B cell (primary cell): ENCODE measurements around the gene CDC25B. TPM values are rescaled to one million over a fixed set of nuclear protein-coding genes. Genes with fewer than 3 reads are reported as not detected.

Experiments used
- ATAC-seq: fragments of 200-7000 bp; cut with Tn5 transposase; one replicate; pipeline ENCODE4 v1.10.0; 2021; ENCODE audit warnings: low read depth, mild to moderate bottlenecking, moderate number of reproducible peaks, moderate library complexity
- CTCF ChIA-PET: fragments of 350-600 bp; sonication (Branson Sonifier 250); formaldehyde crosslinking; loops from one replicate; lab custom pipeline; 2021; ENCODE audit warnings: antibody characterized with exemption, inconsistent platforms; lab: Charles Lee
- POLR2A ChIA-PET: fragments of 350-600 bp; sonication (Branson Sonifier 250); formaldehyde crosslinking; loops from one replicate; lab custom pipeline; 2021; ENCODE audit warnings: antibody characterized with exemption; lab: Charles Lee
- DNase-seq: peaks from one replicate; pipeline ENCODE4 v3.0.0; 2013
- H2AFZ ChIP-seq: 2 replicates; pipeline ENCODE4 v1.6.1; 2012; ENCODE audit warnings: mild to moderate bottlenecking, low read depth, low read length; ENCODE audit not compliant: insufficient read depth, poor library complexity, severe bottlenecking
- H3K27ac ChIP-seq, 2 donors: 1 replicate in 1 of 2; 2 replicates in 1 of 2; pipeline ENCODE4 v1.5.1; 2012 to 2013; ENCODE audit warnings: low read length in 2 of 2, mild to moderate bottlenecking in 2 of 2, moderate library complexity in 1 of 2
- H3K27me3 ChIP-seq, 4 experiments: fragments of 200-600 bp in 1 of 4; sonication (generic) in 1 of 4; replicated peaks in 1 of 4; 1 replicate in 2 of 4; 2 replicates in 2 of 4; pipeline versions ENCODE4 v1.6.1 to v1.7.0; 2013 to 2016; ENCODE audit warnings: low read length in 3 of 4, mild to moderate bottlenecking in 2 of 4, mixed read lengths in 1 of 4, moderate library complexity in 1 of 4; ENCODE audit not compliant: insufficient read depth in 4 of 4, control insufficient read depth in 3 of 4; ENCODE audit errors: control extremely low read depth in 1 of 4
- H3K36me3 ChIP-seq, 2 experiments: replicated peaks in 1 of 2; 1 replicate in 1 of 2; 2 replicates in 1 of 2; pipeline versions ENCODE4 v1.6.1 to v1.7.1; 2013; ENCODE audit warnings: low read length in 1 of 2; ENCODE audit not compliant: insufficient read depth in 2 of 2, control insufficient read depth in 1 of 2; ENCODE audit errors: control extremely low read depth in 1 of 2, extremely low read depth in 1 of 2
- H3K4me1 ChIP-seq, 2 donors: fragments of 200-600 bp in 1 of 2; sonication (generic) in 1 of 2; 1 replicate in 1 of 2; 2 replicates in 1 of 2; pipeline versions ENCODE4 v1.5.1 to v1.6.1; 2013 to 2017; ENCODE audit warnings: low read length in 2 of 2; ENCODE audit not compliant: control insufficient read depth in 2 of 2, insufficient read depth in 2 of 2
- H3K4me2 ChIP-seq: replicated peaks from 2 replicates; pipeline ENCODE3; 2012; ENCODE audit warnings: mild to moderate bottlenecking, low read depth, low read length; ENCODE audit not compliant: poor library complexity, severe bottlenecking
- H3K4me3 ChIP-seq, 5 experiments: fragments of 200-600 bp in 1 of 5; sonication (generic) in 1 of 5; 1 replicate in 3 of 5; 2 replicates in 2 of 5; pipeline versions ENCODE4 v1.5.1 to v1.7.0; 2011 to 2016; ENCODE audit warnings: low read length in 4 of 5, mild to moderate bottlenecking in 4 of 5, low read depth in 2 of 5, control low read depth in 1 of 5, moderate library complexity in 1 of 5; ENCODE audit not compliant: insufficient read depth in 1 of 5; ENCODE audit errors: control extremely low read depth in 1 of 5, extremely low read depth in 1 of 5
- H3K79me2 ChIP-seq: fragments of 200-600 bp; sonication (generic); one replicate; pipeline ENCODE4 v1.6.0; 2016; ENCODE audit warnings: low read length; ENCODE audit not compliant: control insufficient read depth, insufficient read depth
- H3K9ac ChIP-seq: fragments of 200-600 bp; sonication (generic); 2 replicates; pipeline ENCODE4 v1.6.1; 2017; ENCODE audit warnings: mild to moderate bottlenecking, low read length, moderate library complexity
- H3K9me3 ChIP-seq, 3 donors: one replicate each; pipeline versions ENCODE4 v1.6.1 to v1.7.1; 2013; ENCODE audit warnings: low read length in 2 of 3; ENCODE audit not compliant: control insufficient read depth in 2 of 3, insufficient read depth in 1 of 3; ENCODE audit errors: control extremely low read depth in 1 of 3
- H4K20me1 ChIP-seq: 2 replicates; pipeline ENCODE4 v1.6.0; 2012; ENCODE audit warnings: mild to moderate bottlenecking, low read length; ENCODE audit not compliant: insufficient read depth, control insufficient read depth, poor library complexity, severe bottlenecking
- H3K27ac Mint-ChIP-seq: one replicate; pipeline ENCODE4 v1.8.0; 2021; ENCODE audit warnings: mixed read lengths
- H3K27me3 Mint-ChIP-seq: one replicate; pipeline ENCODE4 v1.8.0; 2021; ENCODE audit warnings: mixed read lengths
- H3K4me1 Mint-ChIP-seq: one replicate; pipeline ENCODE4 v1.8.0; 2021; ENCODE audit warnings: mixed read lengths
- H3K4me3 Mint-ChIP-seq: one replicate; pipeline ENCODE4 v1.8.0; 2021; ENCODE audit warnings: mixed read lengths
- H3K9me3 Mint-ChIP-seq: one replicate; pipeline ENCODE4 v1.8.0; 2022; ENCODE audit warnings: mixed read lengths; ENCODE audit not compliant: insufficient read depth
- EZH2 ChIP-seq: IDR thresholded peaks from 2 replicates; pipeline ENCODE4 v1.6.1; 2012; ENCODE audit warnings: borderline replicate concordance, low read depth, mild to moderate bottlenecking, moderate library complexity, low read length; ENCODE audit not compliant: insufficient read depth, poor library complexity, severe bottlenecking
- WGBS: methylation state at CpG from one replicate; pipeline ENCODE4 v1.1.5; 2013; ENCODE audit warnings: missing lambda C conversion rate; ENCODE audit not compliant: insufficient coverage; 5-methylcytosine and 5-hydroxymethylcytosine counted together
- intact Hi-C: fragments of 100-400 bp; cut with micrococcal nuclease; formaldehyde crosslinking; loops from one replicate; pipeline ENCODE4 v1.10.0; 2022
- polyA plus RNA-seq: library from polyadenylated mRNA; depleted of rRNA; stranded (reverse); fragments of >200 nt; gene quantifications from 2 replicates; pipeline ENCODE4 v1.2.3, GENCODE V29; 2012
- total RNA-seq, 2 donors: library from RNA; stranded (reverse); fragments of 120-200 nt in 1 of 2; gene quantifications; 1 replicate in 1 of 2; 2 replicates in 1 of 2; pipeline versions ENCODE4 v1.2.3 to v1.2.4, GENCODE V29; 2013 to 2022
- TF ChIP-seq, protein P1 (sequence below): fragments of 200-600 bp; IDR thresholded peaks from one replicate; pipeline ENCODE4 v1.8.0; 2022; ENCODE audit warnings: antibody characterized with exemption, mild to moderate bottlenecking

Gene CDC25B
- total and polyA plus RNA-seq, 2 donors (not counting 1 experiment from before 2014, with no cell fraction given) = 72.3 to 114 TPM

DNA sequence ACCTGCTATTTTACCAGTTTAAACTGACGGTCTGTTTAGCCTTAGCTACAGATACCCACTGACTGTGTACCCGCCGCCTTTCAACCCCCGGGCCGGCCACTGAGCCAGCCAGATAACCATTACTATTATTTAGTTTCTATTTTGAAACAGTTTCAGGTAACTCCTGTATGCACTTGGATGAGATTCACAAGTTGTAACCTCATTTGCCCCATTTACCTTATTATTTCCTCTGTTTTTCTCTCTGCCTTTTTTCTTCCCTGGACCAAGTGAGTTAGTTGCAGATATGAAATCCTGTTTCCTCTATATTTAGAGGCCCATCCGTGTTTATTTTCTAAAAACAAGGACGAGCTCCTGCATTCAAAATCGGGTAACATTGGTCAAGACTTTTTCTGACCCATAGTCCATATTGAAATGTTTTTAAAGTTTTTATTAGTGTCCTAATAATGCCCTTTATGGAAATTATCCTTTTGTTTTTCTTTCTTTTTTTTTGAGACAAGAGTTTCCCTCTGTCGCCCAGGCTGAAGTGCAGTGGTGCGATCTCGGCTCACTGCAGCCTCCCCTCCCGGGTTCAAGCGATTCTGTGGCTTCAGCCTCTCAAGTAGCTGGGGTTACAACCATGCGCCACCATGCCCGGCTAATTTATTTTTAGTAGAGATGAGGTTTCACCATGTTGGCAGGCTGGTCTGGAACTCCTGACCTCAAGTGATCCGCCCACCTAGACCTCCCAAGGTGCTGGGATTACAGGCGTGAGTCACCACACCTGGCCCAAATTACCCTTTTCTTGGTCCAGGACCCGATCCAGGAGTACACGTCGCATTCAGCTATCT is 25.0 kb downstream of the CDC25B start:
- Histone ChIP-seq H3K4me2 (peak overlapping the region; percentile 79), H3K4me3 (peak overlapping the region; percentile 62 to 85 (median 75)), H3K36me3 (peaks cover 0 to 26% of the 10 kb centered on the region in 2 experiments), H3K27me3 (no peaks in the 10 kb centered on the region), H2AFZ (peak overlapping the region; percentile 94), H4K20me1 (no peaks in the 10 kb centered on the region), H3K9ac (peak overlapping the region; percentile 95), H3K27ac (peak overlapping the region; percentile 97 to 98), H3K79me2 (peaks cover 13% of the 10 kb centered on the region), H3K9me3 (no peaks in the 10 kb centered on the region), H3K4me1 (peaks cover 13 to 17% of the 10 kb centered on the region in 2 donors)
- 81% methylated on average over 10 of the region's 20 CpGs for WGBS
- ChIA-PET POLR2A (interaction anchor here (0.7 to 2.2 kb wide), 14 partner anchors 9 to 261 kb away, joined by 3 to 16 read pairs (median 4); partner anchors contain the start of genes ADISSP, CDC25B, CENPB and SPEF1), CTCF (interaction anchor here (0.7 to 6.4 kb wide), 20 partner anchors 9 to 1305 kb away, joined by 3 to 84 read pairs (median 6); partner anchors contain the start of genes ADISSP, CDC25B, CDS2 and CENPB)
- Mint-ChIP-seq H3K4me3 (peak overlapping the region; percentile 97), H3K4me1 (peaks cover 16% of the 10 kb centered on the region), H3K9me3 (no peaks in the 10 kb centered on the region), H3K27me3 (no peaks in the 10 kb centered on the region), H3K27ac (peak overlapping the region; percentile 100)
- TF ChIP-seq EZH2 = no peak
- TF ChIP-seq, protein P1, sequence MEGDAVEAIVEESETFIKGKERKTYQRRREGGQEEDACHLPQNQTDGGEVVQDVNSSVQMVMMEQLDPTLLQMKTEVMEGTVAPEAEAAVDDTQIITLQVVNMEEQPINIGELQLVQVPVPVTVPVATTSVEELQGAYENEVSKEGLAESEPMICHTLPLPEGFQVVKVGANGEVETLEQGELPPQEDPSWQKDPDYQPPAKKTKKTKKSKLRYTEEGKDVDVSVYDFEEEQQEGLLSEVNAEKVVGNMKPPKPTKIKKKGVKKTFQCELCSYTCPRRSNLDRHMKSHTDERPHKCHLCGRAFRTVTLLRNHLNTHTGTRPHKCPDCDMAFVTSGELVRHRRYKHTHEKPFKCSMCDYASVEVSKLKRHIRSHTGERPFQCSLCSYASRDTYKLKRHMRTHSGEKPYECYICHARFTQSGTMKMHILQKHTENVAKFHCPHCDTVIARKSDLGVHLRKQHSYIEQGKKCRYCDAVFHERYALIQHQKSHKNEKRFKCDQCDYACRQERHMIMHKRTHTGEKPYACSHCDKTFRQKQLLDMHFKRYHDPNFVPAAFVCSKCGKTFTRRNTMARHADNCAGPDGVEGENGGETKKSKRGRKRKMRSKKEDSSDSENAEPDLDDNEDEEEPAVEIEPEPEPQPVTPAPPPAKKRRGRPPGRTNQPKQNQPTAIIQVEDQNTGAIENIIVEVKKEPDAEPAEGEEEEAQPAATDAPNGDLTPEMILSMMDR = no peak
- intact Hi-C loops = loop anchor here (1.0 to 2.0 kb wide), 10 partner anchors 10 to 193 kb away; partner anchors contain the start of genes CENPB, MAVS, PANK2 and SPEF1
- ATAC-seq (no peak), DNase-seq (no peak)
